MM.1S (cell line): Measurements from ENCODE around the gene MICAL2.

Experiments used
- DNase-seq: peaks from one replicate; pipeline ENCODE4 v3.0.0-alpha.2; 2015
- H2AFZ ChIP-seq: fragments of 300-600 bp; sonication (generic); 2 replicates; pipeline ENCODE4 v1.6.0; 2016; ENCODE audit warnings: antibody characterized with exemption, low read length
- H3F3A ChIP-seq: fragments of 300-600 bp; sonication (generic); 2 replicates; pipeline ENCODE4 v1.6.1; 2016; ENCODE audit warnings: mild to moderate bottlenecking, antibody characterized with exemption, low read length, moderate library complexity, mixed read lengths; ENCODE audit not compliant: insufficient read depth
- H3K27ac ChIP-seq: fragments of 300-600 bp; sonication (generic); 2 replicates; pipeline ENCODE4 v1.5.1; 2016; ENCODE audit warnings: mild to moderate bottlenecking, low read length
- H3K27me3 ChIP-seq: fragments of 300-600 bp; sonication (generic); replicated peaks from 2 replicates; pipeline ENCODE4 v1.6.0; 2016; ENCODE audit warnings: low read length; ENCODE audit not compliant: insufficient read depth
- H3K36me3 ChIP-seq: fragments of 300-600 bp; sonication (generic); replicated peaks from 2 replicates; pipeline ENCODE4 v1.6.1; 2016; ENCODE audit warnings: mild to moderate bottlenecking, low read length, mixed read lengths; ENCODE audit not compliant: insufficient read depth
- H3K4me1 ChIP-seq: fragments of 300-600 bp; sonication (generic); 2 replicates; pipeline ENCODE4 v1.6.1; 2016; ENCODE audit warnings: low read length, mixed read lengths
- H3K4me2 ChIP-seq: fragments of 300-600 bp; sonication (generic); 2 replicates; pipeline ENCODE4 v1.6.0; 2016; ENCODE audit warnings: low read depth, low read length
- H3K4me3 ChIP-seq: fragments of 300-600 bp; sonication (generic); 2 replicates; pipeline ENCODE4 v1.5.1; 2016; ENCODE audit warnings: low read length, mixed read lengths
- H3K79me2 ChIP-seq: fragments of 300-600 bp; sonication (generic); 2 replicates; pipeline ENCODE4 v1.6.1; 2016; ENCODE audit warnings: mixed run types, low read length, mixed read lengths
- H3K9ac ChIP-seq: fragments of 300-600 bp; sonication (generic); 2 replicates; pipeline ENCODE4 v1.6.1; 2016; ENCODE audit warnings: low read length, mixed read lengths
- H3K9me2 ChIP-seq: fragments of 300-600 bp; sonication (generic); replicated peaks from 2 replicates; pipeline ENCODE4 v1.6.1; 2016; ENCODE audit warnings: mild to moderate bottlenecking, low read length, mixed read lengths; ENCODE audit not compliant: insufficient read depth
- H3K9me3 ChIP-seq: fragments of 300-600 bp; sonication (generic); replicated peaks from 2 replicates; pipeline ENCODE4 v1.6.1; 2016; ENCODE audit warnings: mild to moderate bottlenecking, low read length, mixed read lengths; ENCODE audit not compliant: insufficient read depth
- H4K20me1 ChIP-seq: fragments of 300-600 bp; sonication (generic); 2 replicates; pipeline ENCODE4 v1.6.1; 2016; ENCODE audit warnings: mild to moderate bottlenecking, low read length, moderate library complexity, mixed read lengths; ENCODE audit not compliant: insufficient read depth
- EZH2 ChIP-seq: fragments of 300-600 bp; sonication (generic); optimal IDR thresholded peaks from 2 replicates; pipeline ENCODE3; 2017; ENCODE audit warnings: low read depth, mild to moderate bottlenecking, antibody characterized with exemption, low read length, mixed read lengths
- EZH2phosphoT487 ChIP-seq: fragments of 300-600 bp; sonication (generic); IDR thresholded peaks from 2 replicates; pipeline ENCODE4 v1.6.1; 2018; ENCODE audit warnings: antibody characterized with exemption, low read length
- TF ChIP-seq, protein P1 (sequence below): fragments of 300-600 bp; sonication (generic); IDR thresholded peaks from 2 replicates; pipeline ENCODE4 v1.5.1; 2016; ENCODE audit warnings: antibody characterized with exemption, low read length, mixed read lengths

Gene MICAL2

DNA sequence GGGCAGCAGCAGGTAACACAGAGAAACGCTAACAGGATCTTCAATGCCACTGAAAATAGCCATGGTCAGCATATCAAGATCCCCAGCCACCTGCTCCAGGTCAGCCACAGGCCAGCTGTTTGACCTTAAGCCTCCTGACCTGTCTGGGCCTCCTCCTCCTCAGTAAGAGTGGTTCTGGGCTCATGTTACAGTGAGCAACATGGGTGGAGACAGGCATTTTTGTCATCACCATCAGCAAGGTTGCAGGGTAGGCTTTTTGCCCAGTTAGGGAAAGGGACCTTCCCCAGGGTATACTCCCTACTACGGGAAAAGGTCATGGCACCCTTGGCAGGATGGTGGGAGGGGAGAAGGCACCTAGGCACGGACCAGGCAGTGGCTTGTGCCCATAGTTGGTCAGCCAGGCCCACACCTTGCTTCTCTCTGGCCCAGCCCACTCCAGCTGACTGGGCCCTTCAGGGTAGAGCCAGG is 135.2 kb downstream of the MICAL2 start:
- H2AFZ ChIP-seq, result no peak overlapping the region
- no peaks in the 10 kb centered on the region for H3K9me2 ChIP-seq
- no peaks in the 10 kb centered on the region for H3K27me3 ChIP-seq
- peak; percentile 70 for DNase-seq
- TF ChIP-seq EZH2phosphoT487 (no peak), EZH2 (no peak)
- TF ChIP-seq, protein P1, sequence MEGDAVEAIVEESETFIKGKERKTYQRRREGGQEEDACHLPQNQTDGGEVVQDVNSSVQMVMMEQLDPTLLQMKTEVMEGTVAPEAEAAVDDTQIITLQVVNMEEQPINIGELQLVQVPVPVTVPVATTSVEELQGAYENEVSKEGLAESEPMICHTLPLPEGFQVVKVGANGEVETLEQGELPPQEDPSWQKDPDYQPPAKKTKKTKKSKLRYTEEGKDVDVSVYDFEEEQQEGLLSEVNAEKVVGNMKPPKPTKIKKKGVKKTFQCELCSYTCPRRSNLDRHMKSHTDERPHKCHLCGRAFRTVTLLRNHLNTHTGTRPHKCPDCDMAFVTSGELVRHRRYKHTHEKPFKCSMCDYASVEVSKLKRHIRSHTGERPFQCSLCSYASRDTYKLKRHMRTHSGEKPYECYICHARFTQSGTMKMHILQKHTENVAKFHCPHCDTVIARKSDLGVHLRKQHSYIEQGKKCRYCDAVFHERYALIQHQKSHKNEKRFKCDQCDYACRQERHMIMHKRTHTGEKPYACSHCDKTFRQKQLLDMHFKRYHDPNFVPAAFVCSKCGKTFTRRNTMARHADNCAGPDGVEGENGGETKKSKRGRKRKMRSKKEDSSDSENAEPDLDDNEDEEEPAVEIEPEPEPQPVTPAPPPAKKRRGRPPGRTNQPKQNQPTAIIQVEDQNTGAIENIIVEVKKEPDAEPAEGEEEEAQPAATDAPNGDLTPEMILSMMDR, result no peak
- H3K36me3 ChIP-seq, result no peaks in the 10 kb centered on the region
- no peak overlapping the region for H3K9ac ChIP-seq
- no peaks in the 10 kb centered on the region for H3K9me3 ChIP-seq
- H3K4me1 ChIP-seq, result peaks cover 53% of the 10 kb centered on the region
- peak overlapping the region; percentile 19; the same call in 1 of the 2 replicates for H3K27ac ChIP-seq
- peaks cover 4% of the 10 kb centered on the region; the same call in 1 of the 2 replicates for H3F3A ChIP-seq
- no peak overlapping the region for H3K4me3 ChIP-seq
- peak overlapping the region; percentile 35; the same call in 1 of the 2 replicates for H3K4me2 ChIP-seq
- H4K20me1 ChIP-seq, result no peaks in the 10 kb centered on the region
- no peaks in the 10 kb centered on the region for H3K79me2 ChIP-seq

DNA sequence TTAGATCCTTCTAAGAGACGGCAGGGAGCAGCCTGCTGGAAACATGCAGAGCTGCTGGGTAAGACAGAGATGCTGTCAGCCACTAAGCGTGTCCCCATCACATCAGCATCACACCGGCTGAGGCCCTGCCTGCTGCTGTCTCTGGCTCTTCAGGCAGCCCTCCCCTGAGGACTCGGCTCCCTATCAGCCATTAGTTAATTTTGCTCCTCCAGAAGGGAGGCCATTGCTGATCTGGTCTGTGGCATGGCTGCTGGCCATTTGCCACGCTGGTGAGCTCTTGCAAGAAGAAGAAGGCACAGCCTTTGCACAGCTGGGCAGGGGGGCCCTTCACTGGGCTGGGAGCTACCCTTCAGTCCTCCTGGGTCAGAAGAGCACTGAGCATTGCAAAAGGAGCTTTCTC is 135.8 kb downstream of the MICAL2 start:
- 0 out of 2 replicates have a peak overlapping the region, but pooled peaks have one; percentile 35 for H3K4me2 ChIP-seq

DNA sequence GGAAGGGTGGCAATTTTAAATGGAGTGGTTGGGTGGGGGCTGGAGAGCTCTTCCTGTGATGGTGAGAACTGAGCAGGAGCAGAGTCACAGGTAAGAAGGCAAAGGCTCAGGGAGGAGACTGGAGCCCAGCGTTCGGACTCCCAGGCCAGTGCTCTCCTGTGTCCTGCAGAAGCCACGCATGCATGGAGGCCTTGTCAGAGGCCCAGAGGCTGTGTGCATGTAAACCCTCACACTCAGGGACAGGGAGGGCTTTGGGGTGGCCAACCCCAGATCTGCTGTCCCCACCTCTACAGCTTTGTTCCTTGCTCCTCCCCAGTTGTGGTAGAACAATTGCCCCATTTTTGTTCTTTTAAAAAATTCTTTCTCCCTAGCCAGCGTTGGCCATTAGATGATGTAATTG is 136.6 kb downstream of the MICAL2 start:
- H3K4me1 ChIP-seq, result peaks cover 39% of the 10 kb centered on the region
- no peak for DNase-seq
- no peak for TF ChIP-seq EZH2
- TF ChIP-seq, protein P1, result no peak
- TF ChIP-seq EZH2phosphoT487, result no peak
- no peaks in the 10 kb centered on the region for H3K9me3 ChIP-seq
- no peak overlapping the region for H3K4me3 ChIP-seq
- H3K79me2 ChIP-seq, result no peaks in the 10 kb centered on the region
- no peaks in the 10 kb centered on the region for H3K36me3 ChIP-seq
- no peaks in the 10 kb centered on the region for H3K27me3 ChIP-seq
- no peaks in the 10 kb centered on the region for H3K9me2 ChIP-seq
- H3F3A ChIP-seq, result 0 out of 2 replicates have a peak, but pooled peaks cover 4% of the 10 kb centered on the region
- H2AFZ ChIP-seq, result no peak overlapping the region
- H3K9ac ChIP-seq, result no peak overlapping the region
- no peak overlapping the region for H3K27ac ChIP-seq
- H4K20me1 ChIP-seq, result no peaks in the 10 kb centered on the region
- H3K4me2 ChIP-seq, result no peak overlapping the region

More for the DNA sequence above, 135.8 kb downstream of the MICAL2 start:
- no peak for TF ChIP-seq EZH2
- H3K4me1 ChIP-seq, result peaks cover 48% of the 10 kb centered on the region
- no peaks in the 10 kb centered on the region for H3K9me3 ChIP-seq
- H3K27ac ChIP-seq, result no peak overlapping the region; the same call in 1 of the 2 replicates
- DNase-seq, result no peak
- no peaks in the 10 kb centered on the region for H3K9me2 ChIP-seq
- 0 out of 2 replicates have a peak, but pooled peaks cover 4% of the 10 kb centered on the region for H3F3A ChIP-seq
- no peaks in the 10 kb centered on the region for H4K20me1 ChIP-seq
- H3K36me3 ChIP-seq, result no peaks in the 10 kb centered on the region
- no peaks in the 10 kb centered on the region for H3K79me2 ChIP-seq
- no peak overlapping the region for H2AFZ ChIP-seq
- no peak overlapping the region for H3K4me3 ChIP-seq
- no peaks in the 10 kb centered on the region for H3K27me3 ChIP-seq
- no peak overlapping the region for H3K9ac ChIP-seq

DNA sequence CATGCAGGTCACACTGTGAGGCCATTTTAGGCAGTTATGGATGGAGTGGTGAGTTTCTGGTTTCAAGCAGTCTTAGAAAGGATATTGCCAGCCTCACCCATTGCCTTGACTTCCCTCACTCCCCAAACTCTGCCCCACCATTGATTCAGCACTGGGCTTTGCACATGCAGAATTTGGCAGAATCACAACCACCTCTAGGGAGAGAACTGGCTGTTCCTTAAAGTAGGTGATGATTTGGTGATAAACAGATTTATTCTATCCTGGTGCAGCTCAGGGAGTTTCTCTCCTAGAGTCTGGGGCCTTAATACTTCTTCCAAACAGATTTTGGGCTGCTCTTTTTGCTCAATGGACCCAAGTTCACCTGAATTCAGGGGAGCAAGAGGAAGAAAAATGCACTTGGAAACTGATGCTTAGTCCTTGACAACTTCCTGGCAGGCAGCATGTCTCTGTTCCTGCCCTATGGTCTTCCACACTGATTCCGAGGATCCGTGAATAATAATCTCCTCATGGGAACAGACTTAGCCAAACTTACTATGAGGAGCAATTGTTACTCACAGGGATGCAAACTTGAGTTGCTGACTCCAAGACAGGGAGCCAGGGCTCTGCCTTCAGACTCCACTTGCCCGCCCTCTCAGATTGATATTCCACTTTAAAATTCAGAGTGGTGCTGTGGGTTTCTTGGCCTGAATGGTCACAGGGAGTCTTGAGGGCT is 137.3 kb downstream of the MICAL2 start:
- Histone ChIP-seq H2AFZ (no peak overlapping the region), H3F3A (0 out of 2 replicates have a peak, but pooled peaks cover 4% of the 10 kb centered on the region), H3K4me1 (peaks cover 32% of the 10 kb centered on the region), H3K9ac (no peak overlapping the region), H3K79me2 (no peaks in the 10 kb centered on the region), H3K27ac (no peak overlapping the region), H3K36me3 (no peaks in the 10 kb centered on the region), H3K4me3 (no peak overlapping the region), H4K20me1 (no peaks in the 10 kb centered on the region), H3K9me3 (no peaks in the 10 kb centered on the region), H3K27me3 (no peaks in the 10 kb centered on the region), H3K4me2 (no peak overlapping the region), H3K9me2 (no peaks in the 10 kb centered on the region)
- TF ChIP-seq EZH2, result no peak
- no peak for TF ChIP-seq EZH2phosphoT487
- TF ChIP-seq, protein P1, result no peak
- no peak for DNase-seq
